Mesendoderm (in vitro differentiated cells): ENCODE measurements around the gene KCNAB2.

ENCODE experiments used
- DNase-seq: peaks from one replicate; pipeline ENCODE4 v3.0.0; 2013
- H2AK5ac ChIP-seq: 2 replicates; pipeline ENCODE4 v1.6.1; 2013; ENCODE audit warnings: low read length, inconsistent platforms
- H2BK120ac ChIP-seq: 2 replicates; pipeline ENCODE4 v1.6.1; 2013; ENCODE audit warnings: low read depth, mild to moderate bottlenecking, low read length, moderate library complexity, mixed read lengths
- H2BK15ac ChIP-seq: replicated peaks from 2 replicates; pipeline ENCODE4 v1.6.1; 2013; ENCODE audit warnings: low read depth, mild to moderate bottlenecking, moderate library complexity
- H2BK5ac ChIP-seq: 2 replicates; pipeline ENCODE4 v1.6.1; 2013; ENCODE audit warnings: low read length, inconsistent platforms
- H3K18ac ChIP-seq: 2 replicates; pipeline ENCODE4 v1.6.1; 2013; ENCODE audit warnings: mild to moderate bottlenecking, low read length, mixed read lengths
- H3K23ac ChIP-seq: one replicate; pipeline ENCODE4 v1.6.1; 2013; ENCODE audit warnings: low read length
- H3K27ac ChIP-seq: 2 replicates; pipeline ENCODE4 v1.5.1; 2013; ENCODE audit warnings: low read depth, mild to moderate bottlenecking, inconsistent platforms, low read length, moderate library complexity
- H3K27me3 ChIP-seq: 2 replicates; pipeline ENCODE4 v1.6.1; 2013; ENCODE audit warnings: low read length, control low read depth, mild to moderate bottlenecking, inconsistent platforms; ENCODE audit not compliant: insufficient read depth, poor library complexity
- H3K36me3 ChIP-seq: 2 replicates; pipeline ENCODE4 v1.6.1; 2013; ENCODE audit warnings: low read length, inconsistent platforms; ENCODE audit not compliant: control insufficient read depth, insufficient read depth
- H3K4ac ChIP-seq: one replicate; pipeline ENCODE4 v1.6.1; 2013; ENCODE audit warnings: low read depth, mild to moderate bottlenecking, low read length, moderate library complexity
- H3K4me1 ChIP-seq: 2 replicates; pipeline ENCODE4 v1.6.1; 2013; ENCODE audit warnings: low read depth, low read length, inconsistent platforms; ENCODE audit not compliant: control insufficient read depth
- H3K4me2 ChIP-seq: 2 replicates; pipeline ENCODE4 v1.6.1; 2013; ENCODE audit warnings: low read length
- H3K4me3 ChIP-seq: 2 replicates; pipeline ENCODE4 v1.5.1; 2013; ENCODE audit warnings: mild to moderate bottlenecking, low read length
- H3K56ac ChIP-seq: one replicate; pipeline ENCODE4 v1.6.1; 2013; ENCODE audit warnings: low read length
- H3K79me1 ChIP-seq: 2 replicates; pipeline ENCODE4 v1.6.1; 2013; ENCODE audit warnings: low read length, inconsistent platforms
- H3K79me2 ChIP-seq: 2 replicates; pipeline ENCODE4 v1.6.1; 2013; ENCODE audit warnings: mild to moderate bottlenecking, low read length; ENCODE audit not compliant: control insufficient read depth, insufficient read depth
- H3K9ac ChIP-seq: 2 replicates; pipeline ENCODE4 v1.6.1; 2013; ENCODE audit warnings: low read length, inconsistent platforms
- H4K5ac ChIP-seq: one replicate; pipeline ENCODE4 v1.6.1; 2013; ENCODE audit warnings: low read length
- H4K8ac ChIP-seq: one replicate; pipeline ENCODE4 v1.6.1; 2013; ENCODE audit warnings: low read depth, mild to moderate bottlenecking, control low read depth, low read length, moderate library complexity
- WGBS: extraction: QIAGEN DNeasy Blood & Tissue Kit; methylation state at CpG from one replicate; pipeline ENCODE4 v1.1.7; 2013; ENCODE audit warnings: low lambda C conversion rate, missing lambda C conversion rate; ENCODE audit not compliant: insufficient coverage; ENCODE audit errors: extremely low coverage; 5-methylcytosine and 5-hydroxymethylcytosine counted together

Gene KCNAB2

DNA sequence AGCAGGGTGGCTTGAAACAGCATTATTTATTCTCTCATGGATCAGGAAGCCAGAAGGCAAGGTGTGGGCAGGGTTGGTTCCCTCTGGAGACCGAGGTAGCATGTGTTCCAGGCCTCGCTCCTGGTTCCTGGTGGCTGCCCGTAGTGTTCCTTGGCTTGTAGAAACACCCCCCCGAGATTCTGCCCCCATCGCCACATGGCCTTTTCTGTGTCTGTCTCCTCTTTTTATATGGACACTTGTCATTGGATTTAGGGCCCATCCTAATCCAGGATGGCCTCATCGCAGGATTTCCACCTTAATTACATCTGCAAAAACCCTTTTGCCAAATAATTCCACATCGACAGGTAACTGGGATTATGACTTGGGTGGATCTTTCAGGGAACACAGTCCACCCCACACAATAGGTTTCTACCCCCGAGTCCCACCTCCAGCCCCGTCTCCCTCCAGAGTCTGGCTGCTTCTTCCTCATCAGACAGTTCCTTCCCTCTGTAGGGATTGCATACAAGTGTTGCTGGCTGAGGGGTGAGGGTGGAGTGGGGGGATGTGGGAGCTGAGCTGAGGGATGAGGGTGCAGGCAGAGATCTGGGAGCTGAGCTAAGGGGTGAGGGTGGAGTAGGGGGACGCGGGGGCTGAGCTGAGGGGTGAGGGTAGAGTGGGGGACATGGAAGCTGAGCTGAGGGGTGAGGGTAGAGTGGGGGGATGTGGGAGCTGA lies 41.1 kb upstream of the KCNAB2 start:
- WGBS: no CpG with 5 or more reads among the region's 11 CpGs
- H3K27ac ChIP-seq: no peak overlapping the region

GRCh38 chr1:6005276-6005917 lies 40.3 kb upstream of the KCNAB2 start:
- no peaks in the 10 kb centered on the region for H3K36me3 ChIP-seq
- H3K27me3 ChIP-seq: no peaks in the 10 kb centered on the region
- no peak overlapping the region for H2AK5ac ChIP-seq
- H2BK15ac ChIP-seq: no peak overlapping the region
- no peaks in the 10 kb centered on the region for H3K79me1 ChIP-seq
- H4K5ac ChIP-seq: no peak overlapping the region
- H3K56ac ChIP-seq: no peak overlapping the region
- no peaks in the 10 kb centered on the region for H3K79me2 ChIP-seq
- WGBS: no CpG with 5 or more reads among the region's 10 CpGs
- H2BK5ac ChIP-seq: no peak overlapping the region
- no peak overlapping the region for H3K4me2 ChIP-seq
- no peak overlapping the region for H3K4me3 ChIP-seq
- no peak overlapping the region for H3K27ac ChIP-seq
- no peak overlapping the region for H3K9ac ChIP-seq
- no peak for DNase-seq
- H3K4ac ChIP-seq: no peak overlapping the region
- no peaks in the 10 kb centered on the region for H3K4me1 ChIP-seq
- H3K23ac ChIP-seq: no peak overlapping the region
- H4K8ac ChIP-seq: no peak overlapping the region
- no peak overlapping the region for H3K18ac ChIP-seq
- H2BK120ac ChIP-seq: no peak overlapping the region

More for the DNA sequence above, 41.1 kb upstream of the KCNAB2 start:
- Histone ChIP-seq H3K79me2 (no peaks in the 10 kb centered on the region), H2BK15ac (no peak overlapping the region), H3K4me3 (no peak overlapping the region), H2BK5ac (no peak overlapping the region), H3K27me3 (no peaks in the 10 kb centered on the region), H3K36me3 (no peaks in the 10 kb centered on the region), H4K5ac (no peak overlapping the region), H4K8ac (no peak overlapping the region), H3K56ac (no peak overlapping the region), H3K4me1 (no peaks in the 10 kb centered on the region), H2AK5ac (no peak overlapping the region), H3K18ac (no peak overlapping the region), H3K9ac (no peak overlapping the region), H3K4ac (no peak overlapping the region), H2BK120ac (no peak overlapping the region), H3K23ac (no peak overlapping the region), H3K4me2 (no peak overlapping the region), H3K79me1 (no peaks in the 10 kb centered on the region)
- DNase-seq: no peak

DNA sequence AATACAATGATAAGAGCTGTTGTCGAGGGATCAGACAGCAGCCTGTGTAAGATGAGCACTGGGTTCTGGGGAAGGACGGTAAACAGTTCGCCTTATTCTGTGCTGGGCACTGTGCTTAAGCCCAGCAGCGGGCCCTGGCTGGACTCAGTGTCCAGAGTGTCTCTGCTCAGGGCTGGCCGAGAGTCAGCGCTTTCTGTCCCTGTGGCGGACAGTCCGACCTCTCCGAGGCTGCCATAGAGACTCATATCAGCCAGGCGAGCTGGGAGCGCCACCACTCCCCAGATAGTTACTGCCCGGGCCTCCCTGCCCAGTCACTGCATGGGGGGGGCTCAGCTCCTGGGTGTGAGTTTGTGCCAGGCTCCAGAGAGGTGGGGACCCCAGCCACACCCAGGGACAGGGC lies 38.8 kb upstream of the KCNAB2 start:
- Histone ChIP-seq H3K79me2 (no peaks in the 10 kb centered on the region), H3K18ac (no peak overlapping the region), H3K9ac (no peak overlapping the region), H4K8ac (no peak overlapping the region), H3K4me1 (no peaks in the 10 kb centered on the region), H3K4me2 (no peak overlapping the region), H3K4ac (no peak overlapping the region), H2AK5ac (no peak overlapping the region), H2BK120ac (no peak overlapping the region), H2BK15ac (no peak overlapping the region), H3K36me3 (no peaks in the 10 kb centered on the region), H3K79me1 (no peaks in the 10 kb centered on the region), H4K5ac (no peak overlapping the region), H3K4me3 (no peak overlapping the region), H2BK5ac (no peak overlapping the region), H3K56ac (no peak overlapping the region), H3K27ac (no peak overlapping the region), H3K27me3 (no peaks in the 10 kb centered on the region), H3K23ac (no peak overlapping the region)
- DNase-seq: no peak
- no CpG with 5 or more reads among the region's 12 CpGs for WGBS

DNA sequence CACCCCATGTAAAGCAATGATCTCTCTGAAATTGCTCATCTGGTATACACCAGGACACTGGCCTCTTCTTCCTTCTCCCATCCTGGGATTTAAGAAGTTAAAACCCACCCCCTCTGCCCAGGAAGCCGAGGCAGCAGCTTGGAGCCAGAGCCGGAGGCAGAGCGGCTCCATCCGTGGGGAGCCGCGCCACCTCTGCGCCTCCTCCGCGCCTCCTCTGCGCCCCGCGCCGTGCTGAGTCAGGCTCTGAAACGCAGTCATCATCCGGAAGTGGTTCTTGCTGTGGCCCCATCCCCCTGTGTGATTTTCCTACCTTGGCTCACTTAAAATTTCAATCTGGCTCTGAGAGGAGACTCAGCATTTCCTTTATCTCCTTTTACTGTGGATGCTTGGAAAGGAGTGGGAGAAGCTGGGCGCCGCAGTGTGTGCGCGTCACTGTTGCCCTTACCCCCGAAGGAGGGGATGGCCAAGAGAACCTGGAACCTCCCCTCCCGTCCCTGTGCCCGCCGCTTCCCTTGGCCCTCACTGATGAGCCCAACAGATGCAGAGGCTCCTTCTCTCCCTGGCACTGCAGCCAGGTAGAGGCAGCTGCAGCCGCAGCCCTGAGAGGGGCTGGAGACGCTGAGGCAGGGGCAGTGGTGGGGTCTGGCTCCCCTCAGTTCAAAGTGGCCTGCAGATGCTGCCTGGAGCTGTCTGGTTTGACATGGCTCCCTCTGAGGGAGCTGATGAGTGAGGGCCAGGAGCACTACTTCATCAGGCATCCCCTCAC lies 38.2 kb upstream of the KCNAB2 start:
- Histone ChIP-seq H3K79me1 (no peaks in the 10 kb centered on the region), H3K56ac (no peak overlapping the region), H2BK120ac (no peak overlapping the region), H3K27me3 (no peaks in the 10 kb centered on the region), H4K8ac (no peak overlapping the region), H3K4me1 (no peaks in the 10 kb centered on the region), H3K23ac (no peak overlapping the region), H3K27ac (no peak overlapping the region), H3K18ac (no peak overlapping the region), H2BK15ac (no peak overlapping the region), H3K79me2 (no peaks in the 10 kb centered on the region), H3K9ac (no peak overlapping the region), H2AK5ac (no peak overlapping the region), H3K4ac (no peak overlapping the region), H3K4me3 (no peak overlapping the region), H3K4me2 (no peak overlapping the region), H4K5ac (no peak overlapping the region), H3K36me3 (no peaks in the 10 kb centered on the region), H2BK5ac (no peak overlapping the region)
- no CpG with 5 or more reads among the region's 25 CpGs for WGBS
- DNase-seq: no peak

- no peaks in the 10 kb centered on the region for H3K27me3 ChIP-seq
- H3K36me3 ChIP-seq: no peaks in the 10 kb centered on the region
- no CpG with 5 or more reads among the region's 11 CpGs for WGBS
- no peak overlapping the region for H2BK120ac ChIP-seq
- no peaks in the 10 kb centered on the region for H3K4me1 ChIP-seq
- H2BK5ac ChIP-seq: no peak overlapping the region
- no peak overlapping the region for H4K8ac ChIP-seq
- H3K27ac ChIP-seq: no peak overlapping the region
- H3K4me2 ChIP-seq: no peak overlapping the region
- no peak overlapping the region for H3K9ac ChIP-seq
- H4K5ac ChIP-seq: no peak overlapping the region
- H3K4me3 ChIP-seq: no peak overlapping the region
- no peak overlapping the region for H3K18ac ChIP-seq
- no peak overlapping the region for H3K4ac ChIP-seq
- H3K23ac ChIP-seq: no peak overlapping the region
- H2AK5ac ChIP-seq: no peak overlapping the region
- no peak for DNase-seq
- H3K79me1 ChIP-seq: no peaks in the 10 kb centered on the region
- no peak overlapping the region for H2BK15ac ChIP-seq
- no peak overlapping the region for H3K56ac ChIP-seq
- H3K79me2 ChIP-seq: no peaks in the 10 kb centered on the region
Observed at GRCh38 chr1:6008084-6008415, 37.6 kb upstream of the KCNAB2 start.
